Peyer's patch (tissue), 4 donors: ENCODE measurements around the gene TMEM123. TPM values are rescaled to one million over a fixed set of nuclear protein-coding genes. Genes with fewer than 3 reads are reported as not detected.

Source experiments
- DNase-seq, 3 donors: peaks; one replicate each; pipeline ENCODE4 v3.0.0-alpha.2; 2017 to 2019
- H3K27ac ChIP-seq, 4 donors: fragments of 200-600 bp; sonication (generic); one replicate each; pipeline ENCODE4 v1.5.1; 2016 to 2019
- H3K27me3 ChIP-seq, 2 donors: fragments of 200-600 bp; sonication (generic); one replicate each; pipeline ENCODE4 v1.5.1; 2019
- H3K36me3 ChIP-seq, 3 donors: fragments of 200-600 bp; sonication (generic); one replicate each; pipeline ENCODE4 v1.5.1; 2016 to 2019
- H3K4me1 ChIP-seq, 4 donors: fragments of 200-600 bp; sonication (generic); one replicate each; pipeline ENCODE4 v1.5.1; 2016 to 2019
- H3K4me3 ChIP-seq, 4 donors: fragments of 200-600 bp; sonication (generic); 1 replicate in 3 of 4; 2 replicates in 1 of 4; pipeline ENCODE4 v1.5.1; 2016 to 2019; ENCODE audit warnings: mild to moderate bottlenecking in 1 of 4
- H3K9me3 ChIP-seq, 4 donors: fragments of 200-600 bp; sonication (generic); one replicate each; pipeline ENCODE4 v1.5.1; 2016 to 2019; ENCODE audit warnings: mild to moderate bottlenecking in 1 of 4
- POLR2A ChIP-seq, 2 donors: fragments of 450-650 bp; IDR thresholded peaks; one replicate each; pipeline ENCODE4 v1.5.1; 2017; ENCODE audit warnings: antibody characterized with exemption in 2 of 2, mild to moderate bottlenecking in 2 of 2, moderate library complexity in 2 of 2
- total RNA-seq, 4 donors: library from RNA; depleted of rRNA; stranded (reverse); fragments of >200 nt; gene quantifications; one replicate each; pipeline ENCODE4 v1.1.0, GENCODE V29; 2016
- TF ChIP-seq, protein P1 (sequence below), 6 experiments: fragments of 450-650 bp in 4 of 6; fragments of 200-600 bp in 2 of 6; sonication (generic) in 1 of 6; IDR thresholded peaks; one replicate each; pipeline ENCODE4 v1.5.1; 2017 to 2019; ENCODE audit warnings: antibody characterized with exemption in 6 of 6, mild to moderate bottlenecking in 3 of 6, moderate library complexity in 1 of 6

TMEM123 gene
- total RNA-seq, 4 donors from 2014 or later, result 36.1 to 78.4 (median 54.5) TPM

GRCh38 chr11:102427068-102427467, 25.5 kb downstream of the TMEM123 start:
- no peak overlapping the region for H3K27ac ChIP-seq
- DNase-seq, result no peak
- H3K27me3 ChIP-seq, result no peaks in the 10 kb centered on the region
- H3K4me1 ChIP-seq, result peaks cover 0 to 4% (median 0%) of the 10 kb centered on the region in 4 donors
- no peaks in the 10 kb centered on the region for H3K9me3 ChIP-seq
- H3K36me3 ChIP-seq, result no peaks in the 10 kb centered on the region
- H3K4me3 ChIP-seq, result no peak overlapping the region
- TF ChIP-seq, protein P1, sequence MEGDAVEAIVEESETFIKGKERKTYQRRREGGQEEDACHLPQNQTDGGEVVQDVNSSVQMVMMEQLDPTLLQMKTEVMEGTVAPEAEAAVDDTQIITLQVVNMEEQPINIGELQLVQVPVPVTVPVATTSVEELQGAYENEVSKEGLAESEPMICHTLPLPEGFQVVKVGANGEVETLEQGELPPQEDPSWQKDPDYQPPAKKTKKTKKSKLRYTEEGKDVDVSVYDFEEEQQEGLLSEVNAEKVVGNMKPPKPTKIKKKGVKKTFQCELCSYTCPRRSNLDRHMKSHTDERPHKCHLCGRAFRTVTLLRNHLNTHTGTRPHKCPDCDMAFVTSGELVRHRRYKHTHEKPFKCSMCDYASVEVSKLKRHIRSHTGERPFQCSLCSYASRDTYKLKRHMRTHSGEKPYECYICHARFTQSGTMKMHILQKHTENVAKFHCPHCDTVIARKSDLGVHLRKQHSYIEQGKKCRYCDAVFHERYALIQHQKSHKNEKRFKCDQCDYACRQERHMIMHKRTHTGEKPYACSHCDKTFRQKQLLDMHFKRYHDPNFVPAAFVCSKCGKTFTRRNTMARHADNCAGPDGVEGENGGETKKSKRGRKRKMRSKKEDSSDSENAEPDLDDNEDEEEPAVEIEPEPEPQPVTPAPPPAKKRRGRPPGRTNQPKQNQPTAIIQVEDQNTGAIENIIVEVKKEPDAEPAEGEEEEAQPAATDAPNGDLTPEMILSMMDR (IDR thresholded peaks at IDR 0.05), result no peak
- TF ChIP-seq POLR2A (IDR thresholded peaks at IDR 0.05), result no peak

GRCh38 chr11:102426570-102426969, 26.0 kb downstream of the TMEM123 start:
- no peak for DNase-seq
- no peaks in the 10 kb centered on the region for H3K36me3 ChIP-seq
- no peaks in the 10 kb centered on the region for H3K27me3 ChIP-seq
- peaks cover 0 to 4% (median 0%) of the 10 kb centered on the region in 4 donors for H3K4me1 ChIP-seq
- H3K4me3 ChIP-seq, result no peak overlapping the region
- no peak overlapping the region for H3K27ac ChIP-seq
- no peaks in the 10 kb centered on the region for H3K9me3 ChIP-seq
- TF ChIP-seq POLR2A (IDR thresholded peaks at IDR 0.05), result no peak
- TF ChIP-seq, protein P1 (IDR thresholded peaks at IDR 0.05), result no peak

DNA sequence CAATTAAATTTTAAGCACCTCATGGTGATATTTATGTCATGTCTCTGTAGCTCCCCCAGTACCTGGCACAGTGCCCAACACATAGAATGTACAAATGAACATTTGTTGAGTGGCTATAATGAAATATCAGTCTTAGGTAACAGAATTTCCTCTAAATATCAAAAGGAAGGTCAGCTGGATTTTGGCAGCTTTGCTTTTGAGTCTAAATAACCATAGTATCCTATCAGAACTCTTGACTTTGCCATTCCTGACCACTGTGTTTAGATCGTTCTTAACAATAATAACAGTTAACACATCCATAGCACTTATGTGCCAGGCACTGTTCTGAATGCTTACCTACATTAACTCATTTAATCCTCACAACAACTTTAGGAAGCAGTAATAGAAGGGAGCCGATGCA, 26.6 kb downstream of the TMEM123 start:
- H3K4me3 ChIP-seq, result no peak overlapping the region
- no peaks in the 10 kb centered on the region for H3K27me3 ChIP-seq
- no peak for DNase-seq
- H3K36me3 ChIP-seq, result no peaks in the 10 kb centered on the region
- H3K9me3 ChIP-seq, result no peaks in the 10 kb centered on the region
- no peak overlapping the region for H3K27ac ChIP-seq
- peaks cover 0 to 4% (median 0%) of the 10 kb centered on the region in 4 donors for H3K4me1 ChIP-seq
- TF ChIP-seq, protein P1 (IDR thresholded peaks at IDR 0.05), result no peak
- TF ChIP-seq POLR2A (IDR thresholded peaks at IDR 0.05), result no peak

GRCh38 chr11:102423936-102424335, 28.6 kb downstream of the TMEM123 start:
- Histone ChIP-seq H3K27ac (no peak overlapping the region), H3K27me3 (no peaks in the 10 kb centered on the region), H3K4me1 (no peaks in the 10 kb centered on the region), H3K36me3 (no peaks in the 10 kb centered on the region), H3K4me3 (no peak overlapping the region), H3K9me3 (no peaks in the 10 kb centered on the region)
- TF ChIP-seq, protein P1 (IDR thresholded peaks at IDR 0.05), result no peak
- TF ChIP-seq POLR2A (IDR thresholded peaks at IDR 0.05), result no peak
- DNase-seq, result no peak

- no peak overlapping the region for H3K27ac ChIP-seq
- DNase-seq, result no peak
- H3K27me3 ChIP-seq, result no peaks in the 10 kb centered on the region
- H3K4me3 ChIP-seq, result no peak overlapping the region
- TF ChIP-seq, protein P1 (IDR thresholded peaks at IDR 0.05), result no peak
- no peak for TF ChIP-seq POLR2A (IDR thresholded peaks at IDR 0.05)
- H3K36me3 ChIP-seq, result no peaks in the 10 kb centered on the region
- H3K4me1 ChIP-seq, result no peaks in the 10 kb centered on the region
- no peaks in the 10 kb centered on the region for H3K9me3 ChIP-seq
Observed at GRCh38 chr11:102422817-102423712, 29.5 kb downstream of the TMEM123 start.
